ENCODE data around the gene EMILIN2.

DNA sequence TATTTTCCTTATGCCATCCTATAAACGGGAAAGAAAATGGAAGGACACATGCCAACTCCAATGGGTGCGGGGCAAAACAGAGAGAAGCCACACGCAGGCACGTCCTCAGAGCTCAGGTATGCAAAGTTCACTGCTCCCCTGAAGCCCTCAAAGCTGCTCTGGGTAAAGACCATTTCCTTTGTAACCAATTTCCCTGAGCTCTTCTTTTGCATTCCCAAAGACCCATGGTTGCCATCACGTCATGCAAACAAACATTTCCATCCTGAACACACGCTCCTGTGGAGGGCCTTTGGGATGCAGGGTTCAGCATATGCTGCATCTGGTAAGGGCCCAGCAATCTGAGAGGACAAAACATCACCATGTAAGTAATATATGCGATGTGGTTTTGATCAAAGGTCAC, 69.4 kb downstream of the EMILIN2 start:
- TF ChIP-seq, protein P1, sequence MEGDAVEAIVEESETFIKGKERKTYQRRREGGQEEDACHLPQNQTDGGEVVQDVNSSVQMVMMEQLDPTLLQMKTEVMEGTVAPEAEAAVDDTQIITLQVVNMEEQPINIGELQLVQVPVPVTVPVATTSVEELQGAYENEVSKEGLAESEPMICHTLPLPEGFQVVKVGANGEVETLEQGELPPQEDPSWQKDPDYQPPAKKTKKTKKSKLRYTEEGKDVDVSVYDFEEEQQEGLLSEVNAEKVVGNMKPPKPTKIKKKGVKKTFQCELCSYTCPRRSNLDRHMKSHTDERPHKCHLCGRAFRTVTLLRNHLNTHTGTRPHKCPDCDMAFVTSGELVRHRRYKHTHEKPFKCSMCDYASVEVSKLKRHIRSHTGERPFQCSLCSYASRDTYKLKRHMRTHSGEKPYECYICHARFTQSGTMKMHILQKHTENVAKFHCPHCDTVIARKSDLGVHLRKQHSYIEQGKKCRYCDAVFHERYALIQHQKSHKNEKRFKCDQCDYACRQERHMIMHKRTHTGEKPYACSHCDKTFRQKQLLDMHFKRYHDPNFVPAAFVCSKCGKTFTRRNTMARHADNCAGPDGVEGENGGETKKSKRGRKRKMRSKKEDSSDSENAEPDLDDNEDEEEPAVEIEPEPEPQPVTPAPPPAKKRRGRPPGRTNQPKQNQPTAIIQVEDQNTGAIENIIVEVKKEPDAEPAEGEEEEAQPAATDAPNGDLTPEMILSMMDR (IDR thresholded peaks at IDR 0.05) = no peak
- TF ChIP-seq POLR2AphosphoS5 (IDR thresholded peaks at IDR 0.05) = no peak
